GM20000 (cell line): ENCODE measurements around the gene TERT.
"Not testable (repeated sequence)": the region's sequence is repeated elsewhere in the genome, so short reads cannot be mapped to it uniquely, and the experiment has no call there.

ENCODE experiments used
- DNase-seq: peaks from one replicate; pipeline ENCODE4 v3.0.0; 2012; ENCODE audit warnings: low spot score
- TF ChIP-seq, protein P1 (sequence below): IDR thresholded peaks from 2 replicates; pipeline ENCODE4 v1.5.1; 2012; ENCODE audit warnings: mild to moderate bottlenecking, control low read depth; ENCODE audit errors: extremely low read depth, missing control alignments

Gene TERT

DNA sequence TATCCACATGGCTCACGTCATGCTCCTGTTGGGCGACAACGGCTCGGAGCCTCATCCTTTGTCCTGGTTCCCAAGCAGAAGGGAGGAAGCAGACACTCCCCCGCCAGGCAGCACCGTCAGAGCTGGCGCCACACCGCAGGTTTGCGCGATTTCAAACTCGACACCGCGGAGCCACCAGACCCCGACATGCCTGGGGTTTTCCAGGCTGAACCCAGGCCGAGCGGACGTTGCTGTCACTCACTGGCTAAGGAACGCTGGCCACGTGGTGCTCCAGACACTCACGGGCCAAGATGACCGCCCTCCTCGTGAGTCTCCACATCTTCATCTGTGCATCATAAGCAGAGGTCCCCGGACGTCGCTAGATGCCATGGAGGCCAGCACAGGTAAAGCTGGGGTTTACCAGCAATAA, 9.0 kb downstream of the TERT start:
- no peak for DNase-seq
- TF ChIP-seq, protein P1, sequence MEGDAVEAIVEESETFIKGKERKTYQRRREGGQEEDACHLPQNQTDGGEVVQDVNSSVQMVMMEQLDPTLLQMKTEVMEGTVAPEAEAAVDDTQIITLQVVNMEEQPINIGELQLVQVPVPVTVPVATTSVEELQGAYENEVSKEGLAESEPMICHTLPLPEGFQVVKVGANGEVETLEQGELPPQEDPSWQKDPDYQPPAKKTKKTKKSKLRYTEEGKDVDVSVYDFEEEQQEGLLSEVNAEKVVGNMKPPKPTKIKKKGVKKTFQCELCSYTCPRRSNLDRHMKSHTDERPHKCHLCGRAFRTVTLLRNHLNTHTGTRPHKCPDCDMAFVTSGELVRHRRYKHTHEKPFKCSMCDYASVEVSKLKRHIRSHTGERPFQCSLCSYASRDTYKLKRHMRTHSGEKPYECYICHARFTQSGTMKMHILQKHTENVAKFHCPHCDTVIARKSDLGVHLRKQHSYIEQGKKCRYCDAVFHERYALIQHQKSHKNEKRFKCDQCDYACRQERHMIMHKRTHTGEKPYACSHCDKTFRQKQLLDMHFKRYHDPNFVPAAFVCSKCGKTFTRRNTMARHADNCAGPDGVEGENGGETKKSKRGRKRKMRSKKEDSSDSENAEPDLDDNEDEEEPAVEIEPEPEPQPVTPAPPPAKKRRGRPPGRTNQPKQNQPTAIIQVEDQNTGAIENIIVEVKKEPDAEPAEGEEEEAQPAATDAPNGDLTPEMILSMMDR, result no peak

- DNase-seq, result no peak
These were observed 9.7 kb downstream of the TERT start for GRCh38 chr5:1285141-1285540.

GRCh38 chr5:1284336-1284970, 10.4 kb downstream of the TERT start:
- not testable (repeated sequence) for DNase-seq

More at GRCh38 chr5:1285141-1285540, 9.7 kb downstream of the TERT start:
- TF ChIP-seq, protein P1, result no peak

GRCh38 chr5:1283729-1284041, 11.2 kb downstream of the TERT start:
- DNase-seq, result not testable (repeated sequence)

DNA sequence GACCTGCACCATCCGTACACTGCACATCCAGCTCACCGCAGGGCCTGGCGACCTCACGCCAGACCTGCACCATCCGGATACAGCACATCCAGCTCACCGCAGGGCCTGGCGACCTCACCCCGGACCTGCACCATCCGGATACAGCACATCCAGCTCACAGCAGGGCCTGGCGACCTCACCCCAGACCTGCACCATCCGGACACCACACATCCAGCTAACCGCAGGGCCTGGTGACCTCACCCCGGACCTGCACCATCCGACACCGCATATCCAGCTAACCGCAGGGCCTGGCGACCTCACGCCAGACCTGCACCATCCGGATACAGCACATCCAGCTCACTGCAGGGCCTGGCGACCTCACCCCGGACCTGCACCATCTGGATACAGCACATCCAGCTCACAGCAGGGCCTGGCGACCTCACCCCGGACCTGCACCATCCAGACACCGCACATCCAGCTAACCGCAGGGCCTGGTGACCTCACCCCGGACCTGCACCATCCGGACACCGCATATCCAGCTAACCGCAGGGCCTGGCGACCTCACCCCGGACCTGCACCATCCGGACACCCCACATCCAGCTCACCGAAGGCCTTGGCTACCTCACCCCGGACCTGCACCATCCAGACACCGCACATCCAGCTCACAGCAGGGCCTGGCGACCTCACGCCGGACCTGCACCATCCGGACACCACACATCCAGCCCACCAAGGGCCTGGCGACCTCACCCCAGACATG, 11.7 kb downstream of the TERT start:
- not testable (repeated sequence) for DNase-seq

DNA sequence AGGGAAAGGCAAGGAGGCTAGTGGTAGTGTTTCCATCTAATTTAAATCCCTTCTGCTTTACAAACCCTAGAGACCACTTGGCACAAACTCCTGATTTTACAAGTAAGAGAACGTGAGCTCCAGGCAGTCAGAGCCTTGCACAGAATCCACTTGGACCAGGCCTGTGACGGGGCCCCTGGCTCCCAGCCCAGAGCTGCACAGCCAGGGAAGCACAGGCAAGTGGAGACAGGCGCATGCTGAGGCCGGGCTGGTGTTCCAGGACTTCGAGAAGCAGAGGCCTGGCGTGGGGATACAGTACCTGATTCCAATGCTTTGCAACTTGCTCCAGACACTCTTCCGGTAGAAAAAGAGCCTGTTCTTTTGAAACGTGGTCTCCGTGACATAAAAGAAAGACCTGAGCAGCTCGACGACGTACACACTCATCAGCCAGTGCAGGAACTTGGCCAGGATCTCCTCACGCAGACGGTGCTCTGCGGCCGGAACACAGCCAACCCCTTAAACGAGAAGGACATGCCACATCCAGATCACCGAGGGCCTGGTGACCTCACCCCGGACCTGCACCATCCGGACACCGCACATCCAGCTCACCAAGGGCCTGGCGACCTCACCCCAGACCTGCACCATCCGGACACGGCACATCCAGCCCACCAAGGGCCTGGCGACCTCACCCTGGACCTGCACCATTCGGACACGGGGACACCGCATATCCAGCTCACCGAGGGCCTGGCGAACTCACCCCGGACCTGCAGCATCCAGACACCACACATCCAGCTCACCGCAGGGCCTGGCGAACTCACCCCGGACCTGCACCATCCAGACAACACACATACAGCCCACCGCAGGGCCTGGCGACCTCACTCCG, 12.5 kb downstream of the TERT start:
- no peak for DNase-seq
- TF ChIP-seq, protein P1, result no peak

DNA sequence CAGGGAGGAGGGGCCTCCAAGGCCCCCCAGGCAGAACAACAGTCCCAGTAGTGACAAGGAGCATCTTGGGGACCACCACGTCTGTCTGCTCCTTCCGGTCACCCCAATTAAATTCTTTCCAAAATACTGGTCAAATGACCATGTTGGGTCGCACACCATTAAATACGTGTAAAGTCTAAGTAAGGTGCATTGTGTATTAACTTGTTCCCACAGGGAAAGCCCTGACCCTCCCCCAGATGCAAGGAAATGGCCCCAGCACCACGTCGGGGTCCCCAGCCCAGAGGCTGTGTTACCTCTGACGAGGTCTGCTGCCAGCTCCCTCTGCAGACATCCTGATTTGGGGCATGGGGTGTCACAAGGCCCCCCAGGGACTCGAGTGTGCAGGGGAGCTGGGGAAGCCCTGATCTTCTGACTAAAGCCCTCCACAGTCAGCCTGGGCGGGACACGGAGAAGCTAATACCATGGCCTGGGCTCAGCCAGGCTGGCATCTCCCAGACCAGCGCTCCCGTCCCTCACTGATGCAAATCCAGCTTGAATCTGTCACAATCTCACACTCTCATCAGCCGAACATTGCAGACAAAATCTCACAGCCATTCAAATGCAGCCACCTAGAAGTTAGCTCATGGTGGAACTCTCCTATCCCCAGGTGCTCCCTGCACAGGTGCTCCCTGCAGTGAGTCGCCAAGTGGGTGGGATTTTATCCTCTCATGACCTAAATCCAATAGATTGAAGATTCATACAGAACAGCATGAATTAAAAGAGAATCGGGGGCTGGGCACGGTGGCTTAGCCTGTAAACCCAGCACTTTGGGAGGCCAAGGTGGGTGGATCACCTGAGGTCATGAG, 13.6 kb downstream of the TERT start:
- TF ChIP-seq, protein P1, result no peak
- DNase-seq, result no peak

DNA sequence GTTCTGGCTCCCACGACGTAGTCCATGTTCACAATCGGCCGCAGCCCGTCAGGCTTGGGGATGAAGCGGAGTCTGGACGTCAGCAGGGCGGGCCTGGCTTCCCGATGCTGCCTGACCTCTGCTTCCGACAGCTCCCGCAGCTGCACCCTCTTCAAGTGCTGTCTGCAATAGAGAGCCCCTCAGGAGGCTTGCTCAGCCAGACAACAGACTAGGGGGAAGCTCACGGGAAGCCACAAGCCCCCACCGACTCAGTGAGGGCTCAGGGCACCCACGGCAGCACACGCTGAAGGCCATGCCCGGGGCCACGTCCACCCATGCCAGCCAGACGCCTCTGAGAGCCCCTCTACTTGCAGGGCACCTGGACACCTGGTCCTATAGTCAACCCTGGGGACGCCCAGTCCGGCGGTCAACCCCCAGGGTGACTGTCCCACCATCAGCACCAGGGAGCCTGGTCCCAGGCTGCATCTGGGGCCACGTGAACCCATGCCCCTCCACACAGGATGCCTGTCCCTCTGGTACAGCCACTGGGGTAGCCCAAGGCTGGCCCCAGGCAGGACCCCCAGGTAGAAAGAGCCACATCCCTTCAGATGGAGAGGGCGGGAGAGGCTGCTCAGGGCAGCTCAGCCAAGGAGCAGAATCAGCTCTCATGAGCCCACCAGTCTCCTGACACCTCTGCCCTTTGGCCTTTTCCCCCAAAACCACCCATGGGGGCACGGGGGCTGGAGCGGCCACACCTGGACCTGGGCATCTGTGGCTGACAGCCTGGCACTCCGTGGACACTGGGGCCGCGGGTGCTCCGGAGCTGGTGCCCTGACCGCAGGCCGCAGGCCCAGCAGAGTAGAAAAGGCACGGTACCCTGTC, 14.5 kb downstream of the TERT start:
- DNase-seq, result no peak
- TF ChIP-seq, protein P1, result no peak
